SK-N-SH treated with all-trans-retinoic acid at 6 μM for 48 hours (cell line): Measurements from ENCODE around the gene POLR3H.

Experiments
- ARNTL ChIP-seq: fragments of 450-650 bp; formaldehyde crosslinking; IDR thresholded peaks from 2 replicates; pipeline ENCODE4 v1.5.0; 2020; ENCODE audit warnings: low read depth, mild to moderate bottlenecking, moderate library complexity, borderline replicate concordance
- BACH2 ChIP-seq: fragments of 250-450 bp; sonication (Bioruptor Pico); IDR thresholded peaks from 2 replicates; pipeline ENCODE4 v1.9.0; 2021; ENCODE audit warnings: mild to moderate bottlenecking, borderline replicate concordance
- ESRRG ChIP-seq: fragments of 250-450 bp; sonication (Bioruptor Pico); IDR thresholded peaks from 2 replicates; pipeline ENCODE4 v1.6.1; 2021; ENCODE audit warnings: mild to moderate bottlenecking
- PATZ1 ChIP-seq: fragments of 250-450 bp; sonication (Bioruptor Pico); IDR thresholded peaks from 2 replicates; pipeline ENCODE4 v1.8.0; 2020; ENCODE audit warnings: mild to moderate bottlenecking, moderate library complexity, borderline replicate concordance
- POU6F1 ChIP-seq: fragments of 250-450 bp; sonication (Bioruptor Pico); IDR thresholded peaks from 2 replicates; pipeline ENCODE4 v1.8.0; 2021; ENCODE audit warnings: low read depth, mild to moderate bottlenecking, moderate library complexity, borderline replicate concordance
- TCF4 ChIP-seq: fragments of 250-450 bp; sonication (Bioruptor Pico); IDR thresholded peaks from 2 replicates; pipeline ENCODE4 v1.8.0; 2021; ENCODE audit warnings: mild to moderate bottlenecking, moderate library complexity, borderline replicate concordance
- TOX ChIP-seq: fragments of 250-450 bp; sonication (Bioruptor Pico); IDR thresholded peaks from 2 replicates; pipeline ENCODE4 v1.8.0; 2021; ENCODE audit warnings: mild to moderate bottlenecking, moderate library complexity, borderline replicate concordance
- TSHZ2 ChIP-seq: fragments of 250-450 bp; sonication (Bioruptor Pico); IDR thresholded peaks from 2 replicates; pipeline ENCODE4 v1.5.0; 2020; ENCODE audit warnings: mild to moderate bottlenecking, moderate library complexity
- ZC3H10 ChIP-seq: fragments of 250-450 bp; sonication (Bioruptor Pico); IDR thresholded peaks from 2 replicates; pipeline ENCODE4 v1.5.1; 2021; ENCODE audit warnings: mild to moderate bottlenecking, moderate library complexity
- ZFP3 ChIP-seq: fragments of 250-450 bp; sonication (Bioruptor Pico); IDR thresholded peaks from 2 replicates; pipeline ENCODE4 v1.5.0; 2020; ENCODE audit warnings: mild to moderate bottlenecking, moderate library complexity
- ZFP30 ChIP-seq: fragments of 450-650 bp; formaldehyde crosslinking; IDR thresholded peaks from 2 replicates; pipeline ENCODE4 v1.5.0; 2022; ENCODE audit warnings: mild to moderate bottlenecking, moderate library complexity
- ZNF8 ChIP-seq: fragments of 450-650 bp; formaldehyde crosslinking; IDR thresholded peaks from 2 replicates; pipeline ENCODE4 v1.5.0; 2020; ENCODE audit warnings: mild to moderate bottlenecking, moderate library complexity
- TF ChIP-seq, protein P1 (sequence below): fragments of 250-450 bp; sonication (Bioruptor Pico); IDR thresholded peaks from 2 replicates; pipeline ENCODE4 v1.5.1; 2021; ENCODE audit warnings: mild to moderate bottlenecking, moderate library complexity

DNA sequence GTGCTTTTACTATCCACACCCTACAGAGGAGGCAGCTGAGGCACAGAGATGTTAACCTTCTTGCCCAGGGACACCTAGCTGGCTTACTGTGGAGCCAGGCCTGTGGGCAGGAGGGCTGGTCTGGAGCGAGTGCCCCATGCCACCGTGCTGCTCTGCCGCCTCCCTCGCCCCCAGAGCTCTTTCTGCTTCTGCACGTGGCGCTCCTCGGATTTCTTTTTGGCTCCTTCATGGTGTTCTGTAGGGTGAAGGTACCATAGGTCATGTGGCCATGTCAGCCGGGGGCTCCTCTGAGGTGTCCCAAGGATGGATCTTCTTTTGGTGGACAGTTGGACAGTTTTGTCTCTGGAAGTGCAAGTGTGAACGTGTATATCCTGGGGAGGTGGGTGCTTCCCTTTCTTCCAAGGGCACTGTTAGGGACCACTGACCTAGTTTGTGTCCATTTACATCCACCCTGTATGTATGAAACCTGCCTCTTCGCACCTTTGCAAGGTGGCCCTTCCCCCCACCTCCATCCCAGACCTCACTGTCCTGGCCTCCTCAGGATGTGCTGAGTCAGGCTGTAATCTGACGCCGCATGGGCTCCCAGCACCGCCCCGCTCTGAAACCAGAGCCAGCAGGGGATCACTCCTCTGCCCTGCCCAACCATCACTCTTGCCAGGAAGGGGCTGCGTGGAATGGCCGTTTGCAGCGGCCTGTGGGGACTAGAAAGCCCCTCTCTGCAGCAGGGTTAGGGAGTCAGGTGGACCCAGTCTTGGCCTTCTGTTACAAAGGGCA, 31.7 kb downstream of the POLR3H start:
- no peak for TF ChIP-seq ARNTL
- TF ChIP-seq TCF4: no peak
- TF ChIP-seq TSHZ2 (CRISPR knock-in tag): no peak
- TF ChIP-seq POU6F1 (CRISPR knock-in tag): no peak
- TF ChIP-seq ESRRG: no peak
- TF ChIP-seq ZNF8 (CRISPR knock-in tag): no peak
- no peak for TF ChIP-seq TOX (CRISPR knock-in tag)
- no peak for TF ChIP-seq BACH2 (CRISPR knock-in tag)
- TF ChIP-seq, protein P1, sequence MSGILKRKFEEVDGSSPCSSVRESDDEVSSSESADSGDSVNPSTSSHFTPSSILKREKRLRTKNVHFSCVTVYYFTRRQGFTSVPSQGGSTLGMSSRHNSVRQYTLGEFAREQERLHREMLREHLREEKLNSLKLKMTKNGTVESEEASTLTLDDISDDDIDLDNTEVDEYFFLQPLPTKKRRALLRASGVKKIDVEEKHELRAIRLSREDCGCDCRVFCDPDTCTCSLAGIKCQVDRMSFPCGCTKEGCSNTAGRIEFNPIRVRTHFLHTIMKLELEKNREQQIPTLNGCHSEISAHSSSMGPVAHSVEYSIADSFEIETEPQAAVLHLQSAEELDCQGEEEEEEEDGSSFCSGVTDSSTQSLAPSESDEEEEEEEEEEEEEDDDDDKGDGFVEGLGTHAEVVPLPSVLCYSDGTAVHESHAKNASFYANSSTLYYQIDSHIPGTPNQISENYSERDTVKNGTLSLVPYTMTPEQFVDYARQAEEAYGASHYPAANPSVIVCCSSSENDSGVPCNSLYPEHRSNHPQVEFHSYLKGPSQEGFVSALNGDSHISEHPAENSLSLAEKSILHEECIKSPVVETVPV (CRISPR knock-in tag): no peak
- no peak for TF ChIP-seq ZC3H10 (CRISPR knock-in tag)
- TF ChIP-seq ZFP30 (CRISPR knock-in tag): no peak
- no peak for TF ChIP-seq PATZ1 (CRISPR knock-in tag)
- no peak for TF ChIP-seq ZFP3
